ENCODE results near the gene ZNF407. TPM values are rescaled to one million over a fixed set of nuclear protein-coding genes. Genes with fewer than 3 reads are reported as not detected.
A peak's percentile ranks its signal among the peaks of the same experiment; 100 is the strongest.

The ZNF407 gene
- total and polyA plus RNA-seq, 2 donors: 5.1 to 9.7 TPM

- WGBS: 99% methylated on average over 16 of the region's 16 CpGs
- H3K4me3 ChIP-seq (ENCODE audit: low read length in 2 of 2): no peak overlapping the region
- no peak overlapping the region for H3K27ac ChIP-seq (ENCODE audit: low read depth in 1 of 2, low read length in 1 of 2)
- peaks cover 0 to 8% of the 10 kb centered on the region in 2 donors for H3K9me3 ChIP-seq (ENCODE audit: control insufficient read depth in 2 of 2, insufficient read depth in 1 of 2, low read length in 1 of 2)
- DNase-seq (ENCODE audit: low read depth in 6 of 9, low spot score in 9 of 9): no peak
- peaks cover 8 to 21% of the 10 kb centered on the region in 2 donors for H3K4me1 ChIP-seq (ENCODE audit: control insufficient read depth in 2 of 2, insufficient read depth in 2 of 2, low read length in 2 of 2)
- H3K27me3 ChIP-seq (ENCODE audit: control insufficient read depth in 2 of 2, insufficient read depth in 1 of 2, low read length in 1 of 2): no peaks in the 10 kb centered on the region
- peaks cover 10 to 18% of the 10 kb centered on the region in 2 donors for H3K36me3 ChIP-seq (ENCODE audit: control insufficient read depth in 2 of 2, insufficient read depth in 2 of 2, low read length in 1 of 2)
Measured at GRCh38 chr18:75066021-75066880, 468.6 kb downstream of the ZNF407 start.

DNA sequence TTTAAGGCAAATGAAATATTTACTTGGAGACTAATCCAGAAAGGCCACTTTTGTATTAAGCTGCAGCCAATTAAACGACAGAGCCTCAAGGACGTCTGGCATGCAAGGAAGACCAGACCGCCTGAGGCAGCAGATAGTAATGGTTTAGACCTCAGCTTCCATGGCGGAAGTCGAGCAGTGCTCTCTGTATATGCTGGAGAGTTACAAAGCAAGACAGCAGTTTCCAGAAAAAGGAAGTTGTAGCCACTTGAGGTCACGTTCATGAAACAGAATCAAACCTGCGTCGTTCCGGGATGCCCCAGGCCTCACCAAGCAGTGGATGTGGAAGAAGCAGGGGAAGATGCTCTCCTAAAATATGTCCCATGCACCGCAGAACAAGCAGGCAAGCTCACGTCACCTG, 469.3 kb downstream of the ZNF407 start:
- no peak overlapping the region for H3K4me3 ChIP-seq (ENCODE audit: low read length in 2 of 2)
- H3K27ac ChIP-seq (ENCODE audit: low read depth in 1 of 2, low read length in 1 of 2): no peak overlapping the region
- WGBS: 75% methylated on average over 11 of the region's 11 CpGs
- DNase-seq (ENCODE audit: low read depth in 6 of 9, low spot score in 9 of 9): no peak
- peaks cover 0 to 11% of the 10 kb centered on the region in 2 donors for H3K9me3 ChIP-seq (ENCODE audit: control insufficient read depth in 2 of 2, insufficient read depth in 1 of 2, low read length in 1 of 2)
- peaks cover 11 to 28% of the 10 kb centered on the region in 2 donors for H3K4me1 ChIP-seq (ENCODE audit: control insufficient read depth in 2 of 2, insufficient read depth in 2 of 2, low read length in 2 of 2)
- H3K36me3 ChIP-seq (ENCODE audit: control insufficient read depth in 2 of 2, insufficient read depth in 2 of 2, low read length in 1 of 2): peaks cover 10 to 18% of the 10 kb centered on the region in 2 donors
- H3K27me3 ChIP-seq (ENCODE audit: control insufficient read depth in 2 of 2, insufficient read depth in 1 of 2, low read length in 1 of 2): no peaks in the 10 kb centered on the region

DNA sequence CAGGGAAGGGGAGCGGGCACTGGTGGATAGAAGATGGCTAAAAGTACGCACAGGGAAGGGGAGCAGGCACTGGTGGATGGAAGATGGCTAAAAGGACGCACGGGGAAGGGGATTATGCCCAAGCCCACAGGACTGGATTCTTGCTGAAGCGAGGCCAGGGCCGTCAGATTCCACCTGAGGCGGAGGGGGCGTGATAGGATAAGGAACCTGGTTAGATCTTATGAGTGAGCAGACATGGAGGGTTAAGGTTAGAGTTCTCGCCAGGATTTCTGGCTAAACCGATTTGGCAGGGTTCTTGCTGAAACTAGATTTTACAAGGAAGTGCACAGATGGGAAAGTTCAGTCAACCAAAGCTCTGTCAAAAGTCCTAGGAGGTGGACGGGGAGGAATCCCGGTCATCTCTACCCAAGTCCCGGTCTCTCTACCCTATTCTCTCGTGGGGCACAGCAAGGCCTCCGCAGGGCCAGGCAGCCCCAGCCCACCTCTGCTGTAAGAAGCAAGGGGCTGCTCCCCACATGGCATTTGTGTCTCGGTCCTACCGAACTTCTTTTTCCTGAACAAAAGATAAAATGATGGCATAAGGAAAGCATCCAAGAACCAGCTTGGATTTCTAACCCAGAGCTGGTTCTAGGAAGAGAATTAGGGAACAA, 470.5 kb downstream of the ZNF407 start:
- Histone ChIP-seq H3K9me3 (ENCODE audit: control insufficient read depth in 2 of 2, insufficient read depth in 1 of 2, low read length in 1 of 2) (peaks cover 0 to 21% of the 10 kb centered on the region in 2 donors), H3K27me3 (ENCODE audit: control insufficient read depth in 2 of 2, insufficient read depth in 1 of 2, low read length in 1 of 2) (no peaks in the 10 kb centered on the region), H3K36me3 (ENCODE audit: control insufficient read depth in 2 of 2, insufficient read depth in 2 of 2, low read length in 1 of 2) (peaks cover 10 to 14% of the 10 kb centered on the region in 2 donors), H3K27ac (ENCODE audit: low read depth in 1 of 2, low read length in 1 of 2) (no peak overlapping the region), H3K4me3 (ENCODE audit: low read length in 2 of 2) (no peak overlapping the region), H3K4me1 (ENCODE audit: control insufficient read depth in 2 of 2, insufficient read depth in 2 of 2, low read length in 2 of 2) (peaks cover 11 to 28% of the 10 kb centered on the region in 2 donors)
- WGBS: 92% methylated on average over 17 of the region's 17 CpGs
- no peak for DNase-seq (ENCODE audit: low read depth in 6 of 9, low spot score in 9 of 9)

- Histone ChIP-seq H3K36me3 (ENCODE audit: control insufficient read depth in 2 of 2, insufficient read depth in 2 of 2, low read length in 1 of 2) (peaks cover 5 to 9% of the 10 kb centered on the region in 2 donors), H3K4me3 (ENCODE audit: low read length in 2 of 2) (no peak overlapping the region), H3K4me1 (ENCODE audit: control insufficient read depth in 2 of 2, insufficient read depth in 2 of 2, low read length in 2 of 2) (peaks cover 11 to 28% of the 10 kb centered on the region in 2 donors), H3K27ac (ENCODE audit: low read depth in 1 of 2, low read length in 1 of 2) (no peak overlapping the region), H3K27me3 (ENCODE audit: control insufficient read depth in 2 of 2, insufficient read depth in 1 of 2, low read length in 1 of 2) (no peaks in the 10 kb centered on the region), H3K9me3 (ENCODE audit: control insufficient read depth in 2 of 2, insufficient read depth in 1 of 2, low read length in 1 of 2) (peaks cover 0 to 28% of the 10 kb centered on the region in 2 donors)
- WGBS: 97% methylated on average over 20 of the region's 20 CpGs
- no peak for DNase-seq (ENCODE audit: low read depth in 6 of 9, low spot score in 9 of 9)
Measured at GRCh38 chr18:75068682-75069435, 471.2 kb downstream of the ZNF407 start.

DNA sequence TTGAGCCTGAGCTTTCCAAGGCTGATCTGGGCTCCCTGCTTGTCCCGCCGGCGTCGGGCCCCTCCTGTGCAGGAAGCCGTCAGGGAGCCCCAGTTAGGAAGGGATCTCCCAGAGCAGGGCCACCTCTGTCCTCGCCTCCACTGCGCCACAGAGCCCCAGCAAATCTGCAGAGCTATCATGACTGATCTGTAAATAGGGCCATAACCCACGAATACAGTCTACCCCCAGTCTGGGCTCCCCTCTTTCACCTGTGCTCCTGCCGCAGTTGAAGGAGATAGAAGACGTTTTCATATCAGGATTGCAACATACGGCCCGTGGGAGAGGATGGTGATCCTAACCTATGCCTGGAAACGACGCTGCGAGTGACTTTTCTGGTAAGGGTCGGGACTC, 472.6 kb downstream of the ZNF407 start:
- peaks cover 11 to 28% of the 10 kb centered on the region in 2 donors for H3K4me1 ChIP-seq (ENCODE audit: control insufficient read depth in 2 of 2, insufficient read depth in 2 of 2, low read length in 2 of 2)
- WGBS: 96% methylated on average over 16 of the region's 16 CpGs
- H3K36me3 ChIP-seq (ENCODE audit: control insufficient read depth in 2 of 2, insufficient read depth in 2 of 2, low read length in 1 of 2): peaks cover under 1 to 3% of the 10 kb centered on the region in 2 donors
- peaks cover 1 to 33% of the 10 kb centered on the region in 2 donors for H3K9me3 ChIP-seq (ENCODE audit: control insufficient read depth in 2 of 2, insufficient read depth in 1 of 2, low read length in 1 of 2)
- H3K4me3 ChIP-seq (ENCODE audit: low read length in 2 of 2): peak overlapping the region; percentile 42 to 53
- H3K27ac ChIP-seq (ENCODE audit: low read depth in 1 of 2, low read length in 1 of 2): peak overlapping the region; percentile 86 to 93
- H3K27me3 ChIP-seq (ENCODE audit: control insufficient read depth in 2 of 2, insufficient read depth in 1 of 2, low read length in 1 of 2): no peaks in the 10 kb centered on the region
- DNase-seq (ENCODE audit: low read depth in 6 of 9, low spot score in 9 of 9): no peak

DNA sequence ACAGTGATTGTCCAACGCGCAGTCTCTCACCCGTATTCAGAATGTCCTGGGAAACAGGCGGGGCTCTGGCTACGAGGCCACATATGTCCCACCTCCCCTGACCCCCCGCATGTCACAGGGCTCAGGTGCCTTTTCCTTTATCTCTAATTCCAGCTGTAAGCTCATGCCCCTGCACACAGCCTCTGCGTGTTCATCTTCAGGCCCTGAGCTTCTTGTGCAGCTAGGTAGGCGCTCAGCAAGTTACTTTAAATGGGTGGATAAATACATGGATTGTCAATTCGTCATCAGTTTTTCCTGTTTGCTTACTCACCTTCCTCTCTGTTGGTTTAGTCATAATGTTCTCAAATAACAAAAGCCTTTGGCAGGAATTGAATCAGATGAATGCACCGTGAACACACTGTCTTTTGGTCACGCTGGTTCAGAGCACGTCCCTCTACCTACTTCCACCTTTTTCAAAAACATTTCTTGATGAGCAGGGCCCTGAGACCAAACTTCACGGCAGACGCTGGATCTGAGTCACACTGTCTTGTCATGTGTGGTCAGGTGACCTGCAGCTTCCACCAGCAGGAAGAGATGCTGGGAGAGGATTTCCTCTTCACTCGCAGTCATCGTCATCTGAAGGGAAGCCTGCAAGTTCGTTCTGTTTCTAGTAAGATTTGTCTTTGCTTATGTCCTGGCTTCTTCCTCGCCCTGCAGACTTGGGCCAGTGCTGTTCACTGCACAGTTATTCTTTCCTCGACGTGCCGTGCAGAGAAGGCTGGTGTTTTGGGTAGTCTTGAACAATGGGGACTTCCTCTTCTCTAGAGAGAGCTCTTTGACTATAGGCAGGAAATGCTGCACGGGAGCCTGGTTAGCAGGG, 473.2 kb downstream of the ZNF407 start:
- 39% methylated on average over 22 of the region's 22 CpGs for WGBS
- peak; percentile 53 to 89 (median 73) for DNase-seq (ENCODE audit: low read depth in 6 of 9, low spot score in 9 of 9)
- Histone ChIP-seq H3K4me3 (ENCODE audit: low read length in 2 of 2) (peak overlapping the region; percentile 42 to 53), H3K27me3 (ENCODE audit: control insufficient read depth in 2 of 2, insufficient read depth in 1 of 2, low read length in 1 of 2) (peaks cover 0 to 2% of the 10 kb centered on the region in 2 donors), H3K9me3 (ENCODE audit: control insufficient read depth in 2 of 2, insufficient read depth in 1 of 2, low read length in 1 of 2) (peaks cover 1 to 35% of the 10 kb centered on the region in 2 donors), H3K27ac (ENCODE audit: low read depth in 1 of 2, low read length in 1 of 2) (peak overlapping the region; percentile 86 to 93), H3K4me1 (ENCODE audit: control insufficient read depth in 2 of 2, insufficient read depth in 2 of 2, low read length in 2 of 2) (peaks cover 11 to 28% of the 10 kb centered on the region in 2 donors), H3K36me3 (ENCODE audit: control insufficient read depth in 2 of 2, insufficient read depth in 2 of 2, low read length in 1 of 2) (peaks cover 0 to 3% of the 10 kb centered on the region in 2 donors)

GRCh38 chr18:75071484-75071785, 473.8 kb downstream of the ZNF407 start:
- Histone ChIP-seq H3K27ac (ENCODE audit: low read depth in 1 of 2, low read length in 1 of 2) (peak overlapping the region; percentile 86 to 93), H3K36me3 (ENCODE audit: control insufficient read depth in 2 of 2, insufficient read depth in 2 of 2, low read length in 1 of 2) (peaks cover 0 to 3% of the 10 kb centered on the region in 2 donors), H3K9me3 (ENCODE audit: control insufficient read depth in 2 of 2, insufficient read depth in 1 of 2, low read length in 1 of 2) (peaks cover 1 to 40% of the 10 kb centered on the region in 2 donors), H3K4me1 (ENCODE audit: control insufficient read depth in 2 of 2, insufficient read depth in 2 of 2, low read length in 2 of 2) (peaks cover 11 to 28% of the 10 kb centered on the region in 2 donors), H3K4me3 (ENCODE audit: low read length in 2 of 2) (peak overlapping the region; percentile 42 to 53), H3K27me3 (ENCODE audit: control insufficient read depth in 2 of 2, insufficient read depth in 1 of 2, low read length in 1 of 2) (peaks cover 0 to 2% of the 10 kb centered on the region in 2 donors)
- DNase-seq (ENCODE audit: low read depth in 6 of 9, low spot score in 9 of 9): no peak
- 68% methylated on average over 9 of the region's 9 CpGs for WGBS

DNA sequence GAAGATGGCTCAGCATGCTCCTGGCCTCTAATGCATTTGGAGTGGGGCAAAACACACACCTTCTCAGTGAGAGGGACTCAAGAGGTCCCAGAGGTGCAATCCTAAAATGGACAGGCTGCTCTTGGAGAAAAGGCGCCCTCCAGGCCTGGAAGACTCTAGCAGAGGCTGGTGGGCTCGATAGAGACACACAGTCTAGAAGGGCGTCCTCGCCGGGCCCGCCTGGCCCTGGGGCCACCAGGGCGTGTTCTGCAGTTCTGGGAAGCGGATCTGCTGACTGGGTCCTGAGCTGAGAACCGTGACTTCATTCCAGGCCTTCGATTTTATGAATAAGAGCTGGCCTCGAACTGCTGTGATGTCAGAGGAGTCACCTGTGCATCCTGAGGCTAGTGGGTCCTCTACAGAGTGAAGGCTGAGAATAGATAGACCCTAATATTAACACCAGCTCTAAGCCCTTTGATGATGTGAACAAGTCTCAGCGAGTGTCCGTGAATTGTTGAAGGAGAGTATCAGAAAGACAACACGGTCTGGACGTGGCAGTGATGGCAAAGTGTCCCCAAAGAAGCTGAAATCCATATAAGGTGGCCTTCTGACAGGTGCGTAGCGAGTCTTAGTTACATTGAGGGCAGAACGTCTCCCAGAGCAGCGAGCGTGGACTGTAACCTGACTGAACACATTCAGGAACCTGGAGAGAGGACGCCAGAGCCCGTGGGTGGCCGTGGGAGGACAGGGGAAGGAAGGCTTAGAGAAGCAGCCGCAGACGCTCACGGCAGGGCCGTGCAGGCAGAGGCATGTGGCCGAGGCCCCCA, 474.4 kb downstream of the ZNF407 start:
- Histone ChIP-seq H3K4me1 (ENCODE audit: control insufficient read depth in 2 of 2, insufficient read depth in 2 of 2, low read length in 2 of 2) (peaks cover 11 to 27% of the 10 kb centered on the region in 2 donors), H3K27ac (ENCODE audit: low read depth in 1 of 2, low read length in 1 of 2) (peak overlapping the region; percentile 86 to 93), H3K9me3 (ENCODE audit: control insufficient read depth in 2 of 2, insufficient read depth in 1 of 2, low read length in 1 of 2) (peaks cover 1 to 46% of the 10 kb centered on the region in 2 donors), H3K36me3 (ENCODE audit: control insufficient read depth in 2 of 2, insufficient read depth in 2 of 2, low read length in 1 of 2) (peaks cover 0 to 3% of the 10 kb centered on the region in 2 donors), H3K4me3 (ENCODE audit: low read length in 2 of 2) (no peak overlapping the region), H3K27me3 (ENCODE audit: control insufficient read depth in 2 of 2, insufficient read depth in 1 of 2, low read length in 1 of 2) (peaks cover 0 to 2% of the 10 kb centered on the region in 2 donors)
- DNase-seq (ENCODE audit: low read depth in 6 of 9, low spot score in 9 of 9): no peak
- 97% methylated on average over 28 of the region's 28 CpGs for WGBS

All from thymus (tissue), 11 donors.